GM19099 (cell line): ENCODE results near the gene AHDC1.

ENCODE experiments used
- POLR2A ChIP-seq: IDR thresholded peaks from 3 replicates; pipeline ENCODE4 v1.6.1; 2011; ENCODE audit warnings: low read depth; ENCODE audit not compliant: insufficient read length; ENCODE audit errors: extremely low read depth

Gene AHDC1

GRCh38 chr1:27535386-27535785 lies 68.6 kb downstream of the AHDC1 start:
- no peak for TF ChIP-seq POLR2A

- TF ChIP-seq POLR2A, result no peak
Observed at GRCh38 chr1:27531959-27532685, 71.8 kb downstream of the AHDC1 start.

- no peak for TF ChIP-seq POLR2A
Observed at GRCh38 chr1:27530192-27530591, 73.8 kb downstream of the AHDC1 start.

GRCh38 chr1:27529704-27530018 lies 74.3 kb downstream of the AHDC1 start:
- no peak for TF ChIP-seq POLR2A

- no peak for TF ChIP-seq POLR2A
Observed at GRCh38 chr1:27528818-27529703, 74.9 kb downstream of the AHDC1 start.

GRCh38 chr1:27527890-27528817 lies 75.8 kb downstream of the AHDC1 start:
- no peak for TF ChIP-seq POLR2A

GRCh38 chr1:27527223-27527889 lies 76.6 kb downstream of the AHDC1 start:
- TF ChIP-seq POLR2A, result no peak

GRCh38 chr1:27526569-27527222 lies 77.2 kb downstream of the AHDC1 start:
- TF ChIP-seq POLR2A, result no peak

GRCh38 chr1:27525296-27526272 lies 78.4 kb downstream of the AHDC1 start:
- no peak for TF ChIP-seq POLR2A

- TF ChIP-seq POLR2A, result no peak
Observed at GRCh38 chr1:27523337-27524020, 80.5 kb downstream of the AHDC1 start.

- TF ChIP-seq POLR2A, result no peak
Observed at GRCh38 chr1:27522432-27523336, 81.3 kb downstream of the AHDC1 start.
